AG09309 (cell line): Measurements from ENCODE around the gene MAP3K7CL.

ENCODE experiments used
- DNase-seq: peaks from one replicate; pipeline ENCODE4 v3.0.0-alpha.2; 2010; ENCODE audit warnings: low read depth
- H3K4me3 ChIP-seq: 2 replicates; pipeline ENCODE4 v1.5.1; 2011; ENCODE audit warnings: mild to moderate bottlenecking, low read depth, low read length, moderate library complexity; ENCODE audit not compliant: control insufficient read depth
- CTCF ChIP-seq: IDR thresholded peaks from 2 replicates; pipeline ENCODE4 v1.5.1; 2011; ENCODE audit warnings: mild to moderate bottlenecking, low read depth, low read length, inconsistent platforms; ENCODE audit not compliant: insufficient read depth, control insufficient read depth; ENCODE audit errors: missing control alignments

Gene MAP3K7CL

GRCh38 chr21:29207201-29207600, 76.8 kb downstream of the MAP3K7CL start:
- no peak overlapping the region for H3K4me3 ChIP-seq
- TF ChIP-seq CTCF: no peak
- no peak for DNase-seq

- no peak overlapping the region for H3K4me3 ChIP-seq
- no peak for TF ChIP-seq CTCF
- no peak for DNase-seq
These were observed 77.7 kb downstream of the MAP3K7CL start for GRCh38 chr21:29208044-29208681.

GRCh38 chr21:29208682-29209059, 78.2 kb downstream of the MAP3K7CL start:
- no peak for TF ChIP-seq CTCF
- DNase-seq: no peak
- no peak overlapping the region for H3K4me3 ChIP-seq

- no peak for DNase-seq
- TF ChIP-seq CTCF: no peak
- H3K4me3 ChIP-seq: no peak overlapping the region
These were observed 79.3 kb downstream of the MAP3K7CL start for GRCh38 chr21:29209696-29210095.

GRCh38 chr21:29211205-29211604, 80.8 kb downstream of the MAP3K7CL start:
- TF ChIP-seq CTCF: no peak
- H3K4me3 ChIP-seq: no peak overlapping the region
- no peak for DNase-seq

GRCh38 chr21:29212446-29212845, 82.0 kb downstream of the MAP3K7CL start:
- DNase-seq: no peak
- no peak for TF ChIP-seq CTCF

More at GRCh38 chr21:29212446-29212845, 82.0 kb downstream of the MAP3K7CL start:
- no peak overlapping the region for H3K4me3 ChIP-seq
